IPS-11a (cell line): ENCODE measurements around the gene INTS11.
A peak's percentile ranks its signal among the peaks of the same experiment; 100 is the strongest.

ENCODE experiments used
- H3K4me3 ChIP-seq: one replicate; pipeline ENCODE4 v1.5.1; 2013; ENCODE audit warnings: low read depth, low read length, control low read depth

INTS11 gene

GRCh38 chr1:1272341-1273208 is 51.9 kb downstream of the INTS11 start:
- peak overlapping the region; percentile 73 for H3K4me3 ChIP-seq

GRCh38 chr1:1270813-1271212 is 53.6 kb downstream of the INTS11 start:
- no peak overlapping the region for H3K4me3 ChIP-seq

DNA sequence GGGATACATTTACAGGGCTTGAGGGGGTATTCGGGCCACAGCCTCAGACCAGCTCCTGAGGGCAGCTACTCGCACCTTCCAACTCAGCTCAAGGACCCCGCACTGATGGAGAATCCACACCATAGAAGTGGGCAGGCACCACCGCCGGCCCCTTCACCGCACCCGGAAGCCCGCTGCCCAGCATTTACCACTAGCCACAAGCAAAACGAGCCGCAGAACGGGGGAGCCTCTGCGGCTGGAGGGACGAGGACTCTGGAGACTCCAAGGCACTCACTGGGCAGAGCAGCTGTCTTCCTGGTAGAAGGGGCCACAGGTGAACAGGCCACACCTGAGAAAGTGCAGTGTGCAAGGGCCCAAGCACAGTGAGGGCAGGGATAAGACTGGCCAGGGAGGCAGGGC is 56.2 kb downstream of the INTS11 start:
- no peak overlapping the region for H3K4me3 ChIP-seq

GRCh38 chr1:1267488-1268283 is 56.8 kb downstream of the INTS11 start:
- no peak overlapping the region for H3K4me3 ChIP-seq

DNA sequence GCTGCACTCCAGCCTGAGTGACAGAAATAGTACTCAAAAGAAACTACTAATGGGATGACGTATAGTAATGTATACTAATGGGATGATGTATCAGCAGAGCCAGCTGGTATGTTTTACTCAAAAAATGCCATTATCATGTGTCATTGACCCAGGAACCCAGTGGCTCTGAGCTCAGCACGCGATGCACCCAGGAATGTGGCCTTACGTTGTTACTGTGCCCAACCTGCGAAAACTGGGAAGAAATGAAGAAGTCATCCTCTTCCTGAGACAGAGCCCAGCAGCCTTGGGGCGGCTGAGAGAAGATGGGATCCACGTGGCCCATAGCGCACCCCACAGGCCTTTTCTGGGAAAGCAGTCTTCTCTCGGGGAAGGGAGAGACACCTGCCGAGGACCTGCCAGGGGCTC is 59.6 kb downstream of the INTS11 start:
- H3K4me3 ChIP-seq, result no peak overlapping the region

- H3K4me3 ChIP-seq, result no peak overlapping the region
Measured at GRCh38 chr1:1264026-1264425, 60.4 kb downstream of the INTS11 start.

DNA sequence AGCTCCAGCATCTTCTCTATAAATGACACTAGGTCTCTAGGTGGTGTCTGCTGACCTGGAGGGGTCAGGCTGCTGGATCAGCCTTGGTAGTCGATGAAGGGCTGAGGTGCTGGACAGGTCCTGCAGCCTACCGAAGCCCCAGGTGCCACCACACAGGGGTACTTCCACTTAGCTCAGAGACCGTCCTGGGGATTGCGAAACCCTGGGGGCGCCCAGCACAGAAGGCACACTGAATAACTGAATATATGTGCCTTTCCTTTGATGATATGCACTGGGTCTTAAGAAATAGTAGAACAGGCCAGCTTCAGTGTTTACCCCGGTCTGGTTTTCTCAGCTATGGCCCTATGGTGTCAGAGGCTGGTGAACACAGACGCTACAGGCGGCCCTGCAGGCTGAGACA is 61.7 kb downstream of the INTS11 start:
- H3K4me3 ChIP-seq, result no peak overlapping the region

GRCh38 chr1:1262071-1262470 is 62.4 kb downstream of the INTS11 start:
- H3K4me3 ChIP-seq, result no peak overlapping the region
